Measurements from ENCODE around the gene TC2N.
"Not testable (repeated sequence)": the region's sequence is repeated elsewhere in the genome, so short reads cannot be mapped to it uniquely, and the experiment has no call there.

Gene TC2N

GRCh38 chr14:91870001-91870400 lies 2.7 kb upstream of the TC2N start:
- DNase-seq (ENCODE audit: low read depth in 1 of 2, low spot score in 1 of 2) = peak; percentile 21 to 59

DNA sequence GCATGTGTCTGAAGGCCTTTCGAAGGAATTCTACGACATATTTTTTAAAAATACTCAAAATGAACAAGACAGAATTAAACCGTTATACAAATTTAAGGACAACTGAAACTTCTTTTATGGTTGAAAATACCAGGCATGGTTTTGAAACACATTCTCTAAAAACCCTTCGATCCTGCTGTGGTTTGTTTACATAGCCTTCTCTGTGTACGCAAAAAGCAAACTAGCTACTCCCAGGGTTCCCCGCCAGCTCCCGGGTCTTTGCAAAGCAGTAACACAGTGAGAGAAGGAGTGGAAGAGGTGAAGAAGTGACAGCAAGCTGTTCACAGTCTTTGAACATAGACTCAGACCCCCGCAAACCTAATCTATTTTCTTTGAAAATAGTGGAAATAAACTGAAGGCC lies 2.2 kb upstream of the TC2N start:
- DNase-seq (ENCODE audit: low read depth in 1 of 2, low spot score in 1 of 2) = no peak

DNA sequence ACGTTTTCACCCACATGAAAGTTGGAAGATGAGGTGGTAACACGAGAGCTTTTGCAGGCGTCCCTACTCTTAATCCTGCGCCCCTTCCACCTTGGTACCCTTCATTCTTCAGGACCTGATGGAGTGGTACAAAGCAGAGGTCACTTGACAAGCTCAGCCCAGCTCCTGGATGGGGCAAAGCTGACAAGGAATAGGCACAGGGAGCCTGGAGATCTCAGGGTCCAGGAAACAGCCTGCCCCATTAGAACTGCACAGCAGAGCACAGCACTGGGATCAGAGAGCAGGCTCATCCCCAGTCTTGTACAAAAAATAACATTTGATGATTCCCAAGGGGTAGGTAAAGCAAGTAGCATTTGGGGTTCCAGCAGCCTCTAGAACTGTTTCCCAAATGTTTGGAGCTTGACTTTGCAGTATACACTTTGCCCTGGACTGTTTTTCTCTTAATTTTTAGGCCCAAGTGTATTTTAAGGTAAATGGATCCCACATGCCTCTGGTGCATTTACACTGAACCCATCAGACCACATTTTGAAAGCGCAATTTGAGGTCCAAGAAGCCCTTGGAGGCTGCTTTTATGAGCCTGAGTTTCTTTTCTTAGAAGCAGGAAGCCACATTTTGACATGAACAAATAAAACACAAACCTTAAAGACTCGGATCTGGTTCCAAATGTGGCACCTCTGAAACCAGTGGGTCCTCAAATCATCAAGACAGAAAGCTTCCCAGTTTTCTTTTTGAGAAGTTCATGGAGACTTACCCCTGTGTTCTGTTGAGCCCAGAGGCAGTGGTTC lies 633 bp downstream of the TC2N start:
- no peak for DNase-seq (ENCODE audit: low read depth in 1 of 2, low spot score in 1 of 2)

GRCh38 chr14:91866061-91866460 lies 1.3 kb downstream of the TC2N start:
- no peak for DNase-seq (ENCODE audit: low read depth in 1 of 2, low spot score in 1 of 2)

- DNase-seq (ENCODE audit: low read depth in 1 of 2, low spot score in 1 of 2) = no peak
Observed at GRCh38 chr14:91862417-91862816, 4.9 kb downstream of the TC2N start.

DNA sequence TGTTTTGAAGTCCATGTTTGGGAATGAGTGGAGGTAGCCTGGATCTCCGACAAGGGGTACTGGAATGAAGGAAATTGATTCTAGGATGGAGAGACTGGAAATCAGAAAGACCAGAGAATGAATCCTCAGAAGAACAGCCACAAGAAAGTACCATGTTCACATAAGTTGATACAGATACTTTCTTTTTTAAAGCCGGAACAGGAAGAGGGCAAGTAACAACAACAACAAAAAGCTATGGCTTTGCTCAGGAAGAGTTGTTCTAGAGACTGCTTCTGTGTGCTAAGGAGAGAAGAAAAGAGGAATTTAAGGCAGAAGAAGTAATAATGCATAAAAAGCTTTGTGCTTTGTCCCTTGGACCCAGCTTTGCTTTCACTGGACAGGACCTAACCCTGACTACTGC lies 6.2 kb downstream of the TC2N start:
- no peak for DNase-seq (ENCODE audit: low read depth in 1 of 2, low spot score in 1 of 2)

DNA sequence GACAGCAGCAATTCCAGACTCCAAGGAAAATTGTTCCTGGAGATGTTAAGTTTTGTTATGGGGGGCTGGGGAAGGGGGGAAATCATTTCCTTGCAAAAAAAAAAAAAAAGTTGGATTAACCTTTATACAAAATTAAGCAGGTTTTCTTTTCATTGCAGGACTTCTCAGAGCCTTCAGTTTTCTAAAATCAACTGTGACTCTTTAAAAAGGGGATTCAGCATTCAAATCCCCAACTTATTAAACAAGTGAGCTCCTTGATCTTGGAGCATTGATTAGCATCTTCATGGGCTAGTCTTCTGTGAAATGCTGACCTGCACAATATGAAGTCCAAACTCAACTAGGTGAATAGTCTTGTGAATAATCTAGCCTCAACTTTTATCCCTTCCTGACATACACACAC lies 7.1 kb downstream of the TC2N start:
- no peak for DNase-seq (ENCODE audit: low read depth in 1 of 2, low spot score in 1 of 2)

DNA sequence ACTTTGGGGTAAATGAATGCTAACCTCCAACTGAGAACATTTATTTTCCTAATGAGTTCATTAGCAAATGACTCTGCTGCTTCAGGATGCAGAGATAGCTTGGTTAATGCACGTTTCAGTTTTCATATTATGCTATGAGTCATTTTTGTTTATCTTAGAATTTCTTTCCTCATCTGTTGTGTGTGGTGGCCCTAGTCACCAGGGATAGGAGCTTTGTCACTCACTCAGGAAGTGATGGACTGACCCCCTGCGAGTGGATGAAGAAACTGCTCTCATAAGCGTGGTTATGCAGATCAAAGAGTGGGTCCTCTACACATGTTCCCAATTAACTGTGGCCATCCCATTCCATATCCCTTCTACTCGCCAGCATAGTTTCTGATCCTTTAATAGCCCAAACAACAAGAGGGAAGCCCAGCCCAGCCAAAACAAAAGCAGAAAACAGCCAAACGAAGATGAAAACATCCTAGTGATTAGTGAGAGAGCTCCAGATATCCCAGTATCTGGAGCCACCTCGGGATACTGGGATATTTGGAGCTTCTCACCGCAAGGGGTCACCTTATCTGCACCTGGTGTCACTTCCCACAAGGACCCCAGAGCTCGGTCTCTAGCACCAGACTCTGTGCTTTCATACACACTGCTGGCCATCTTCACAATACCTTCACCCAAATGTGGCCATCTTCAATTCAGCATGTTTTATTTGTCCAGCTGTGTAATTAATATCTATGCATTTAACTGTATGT lies 8.6 kb downstream of the TC2N start:
- no peak for DNase-seq (ENCODE audit: low read depth in 1 of 2, low spot score in 1 of 2)

GRCh38 chr14:91857614-91858013 lies 9.7 kb downstream of the TC2N start:
- DNase-seq (ENCODE audit: low read depth in 1 of 2, low spot score in 1 of 2) = no peak

DNA sequence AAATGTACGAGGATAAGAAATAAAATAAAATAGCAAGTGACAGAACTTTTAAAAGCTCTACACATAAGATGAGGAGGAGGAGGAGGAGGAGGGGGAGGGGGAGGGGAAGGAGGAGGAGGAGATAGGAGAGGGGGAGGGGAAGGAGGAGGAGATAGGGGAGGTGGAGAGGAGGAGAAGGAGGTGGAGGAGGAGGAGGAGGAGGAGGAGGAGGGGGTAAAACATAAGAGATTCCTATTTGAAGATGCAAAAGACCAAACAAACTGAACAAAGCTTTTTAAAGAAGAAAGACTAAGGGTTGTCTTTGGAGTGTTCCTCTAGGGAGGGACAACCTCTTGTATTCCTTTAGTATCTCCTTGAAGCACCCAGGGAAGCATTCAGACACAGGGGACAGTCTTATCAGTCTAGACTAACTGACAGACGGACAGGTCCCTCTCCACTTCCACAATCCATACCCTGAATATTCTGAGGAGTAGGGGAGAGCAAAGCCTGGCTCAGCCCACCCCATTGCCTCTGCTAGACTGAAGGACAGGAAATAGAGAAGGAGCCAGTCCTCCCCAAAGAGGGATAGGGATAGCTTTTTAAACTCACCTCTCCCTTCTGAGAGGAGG lies 12.9 kb downstream of the TC2N start:
- DNase-seq (ENCODE audit: low read depth in 1 of 2, low spot score in 1 of 2) = no peak

GRCh38 chr14:91851563-91851962 lies 15.8 kb downstream of the TC2N start:
- no peak for DNase-seq (ENCODE audit: low read depth in 1 of 2, low spot score in 1 of 2)

GRCh38 chr14:91848504-91849001 lies 18.8 kb downstream of the TC2N start:
- no peak for DNase-seq (ENCODE audit: low read depth in 1 of 2, low spot score in 1 of 2)

DNA sequence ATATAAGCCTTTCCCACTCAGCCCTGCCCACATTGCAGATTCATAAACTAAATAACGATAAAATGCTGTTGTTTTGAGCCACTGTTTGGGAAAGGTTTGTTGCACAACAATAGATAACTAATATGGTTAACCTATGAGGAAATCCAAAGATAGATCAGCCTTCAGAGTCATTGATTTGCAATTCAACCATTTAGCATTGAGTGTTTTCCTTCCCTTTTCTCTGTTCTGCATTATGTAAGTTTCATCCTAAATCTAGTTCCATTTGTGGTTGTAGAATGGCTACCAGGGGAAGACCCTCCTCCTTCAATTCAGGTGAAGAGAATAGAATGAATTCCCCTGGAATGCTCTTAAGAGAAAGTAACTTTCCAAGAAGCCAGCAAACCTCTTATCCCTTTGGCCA lies 19.6 kb downstream of the TC2N start:
- no peak for DNase-seq (ENCODE audit: low read depth in 1 of 2, low spot score in 1 of 2)

DNA sequence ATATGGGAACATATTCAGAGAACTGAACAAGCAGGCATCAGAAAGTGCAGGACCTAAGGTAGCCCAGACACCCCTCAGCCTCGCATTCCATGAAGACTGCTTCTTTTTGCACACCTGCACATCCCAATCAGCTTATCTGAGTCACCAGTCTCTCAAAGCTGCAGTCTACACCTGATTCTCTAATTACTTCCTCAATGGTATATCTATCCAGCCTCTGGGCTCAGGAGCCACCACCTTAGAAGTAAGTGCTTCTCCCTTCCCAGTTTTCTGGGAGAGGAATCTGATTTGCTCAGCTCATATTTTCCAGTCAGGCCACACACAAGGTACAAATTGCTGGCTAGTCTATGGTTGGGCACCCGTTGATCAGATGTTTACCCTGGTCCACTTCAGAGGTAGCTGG lies 21.7 kb downstream of the TC2N start:
- no peak for DNase-seq (ENCODE audit: low read depth in 1 of 2, low spot score in 1 of 2)

DNA sequence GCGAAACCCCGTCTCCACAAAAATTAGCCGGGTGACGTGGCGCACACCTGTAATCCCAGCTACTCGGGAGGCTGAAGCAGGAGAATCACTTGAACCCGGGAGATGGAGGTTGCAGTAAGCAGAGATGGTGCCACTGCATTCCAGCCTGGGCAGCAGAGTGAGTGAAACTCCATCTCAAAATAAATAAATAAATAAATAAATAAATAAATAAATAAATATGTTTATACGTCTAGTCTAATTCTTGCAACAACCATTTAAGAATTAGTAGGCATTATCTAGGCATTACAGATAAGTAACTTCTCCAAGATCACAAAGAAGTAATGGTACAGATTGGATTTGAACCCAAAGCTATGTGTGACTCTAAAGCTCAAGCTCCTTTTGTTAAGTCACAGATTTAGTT lies 22.3 kb downstream of the TC2N start:
- not testable (repeated sequence) for DNase-seq (ENCODE audit: low read depth in 1 of 2, low spot score in 1 of 2)

- no peak for DNase-seq (ENCODE audit: low read depth in 1 of 2, low spot score in 1 of 2)
Observed at GRCh38 chr14:91844029-91844428, 23.3 kb downstream of the TC2N start.

GRCh38 chr14:91843437-91843836 lies 23.9 kb downstream of the TC2N start:
- no peak for DNase-seq (ENCODE audit: low read depth in 1 of 2, low spot score in 1 of 2)

GRCh38 chr14:91841065-91841464 lies 26.3 kb downstream of the TC2N start:
- DNase-seq (ENCODE audit: low read depth in 1 of 2, low spot score in 1 of 2) = no peak

- no peak for DNase-seq (ENCODE audit: low read depth in 1 of 2, low spot score in 1 of 2)
Observed at GRCh38 chr14:91839749-91840148, 27.6 kb downstream of the TC2N start.

- no peak for DNase-seq (ENCODE audit: low read depth in 1 of 2, low spot score in 1 of 2)
Observed at GRCh38 chr14:91837076-91837475, 30.3 kb downstream of the TC2N start.

GRCh38 chr14:91835920-91836843 lies 31.2 kb downstream of the TC2N start:
- peak; percentile 84 to 88 for DNase-seq (ENCODE audit: low read depth in 1 of 2, low spot score in 1 of 2)
